ENCODE measurements around the gene GRIP2.

Gene GRIP2

GRCh38 chr3:14481646-14482036, 58.5 kb downstream of the GRIP2 start:
- DNase-seq = no peak

- DNase-seq = no peak
Measured at GRCh38 chr3:14481018-14481645, 59.0 kb downstream of the GRIP2 start.

- no peak for DNase-seq
Measured at GRCh38 chr3:14480207-14481017, 59.7 kb downstream of the GRIP2 start.

GRCh38 chr3:14479591-14479990, 60.6 kb downstream of the GRIP2 start:
- no peak for DNase-seq

GRCh38 chr3:14478956-14479550, 61.1 kb downstream of the GRIP2 start:
- DNase-seq = no peak

GRCh38 chr3:14477311-14477935, 62.7 kb downstream of the GRIP2 start:
- DNase-seq = no peak

GRCh38 chr3:14476583-14477265, 63.4 kb downstream of the GRIP2 start:
- DNase-seq = no peak

- DNase-seq = no peak
Measured at GRCh38 chr3:14475621-14476020, 64.5 kb downstream of the GRIP2 start.

- no peak for DNase-seq
Measured at GRCh38 chr3:14474363-14475081, 65.6 kb downstream of the GRIP2 start.

- no peak for DNase-seq
Measured at GRCh38 chr3:14473411-14473891, 66.7 kb downstream of the GRIP2 start.

- peak; percentile 71 for DNase-seq
Measured at GRCh38 chr3:14472471-14473351, 67.4 kb downstream of the GRIP2 start.

- no peak for DNase-seq
Measured at GRCh38 chr3:14471690-14472089, 68.5 kb downstream of the GRIP2 start.

GRCh38 chr3:14471016-14471415, 69.1 kb downstream of the GRIP2 start:
- no peak for DNase-seq

- DNase-seq = no peak
Measured at GRCh38 chr3:14470461-14470860, 69.7 kb downstream of the GRIP2 start.

GRCh38 chr3:14468621-14468981, 71.5 kb downstream of the GRIP2 start:
- DNase-seq = no peak

GRCh38 chr3:14467814-14468620, 72.1 kb downstream of the GRIP2 start:
- peak; percentile 34 for DNase-seq

GRCh38 chr3:14466179-14466903, 73.8 kb downstream of the GRIP2 start:
- DNase-seq = no peak

GRCh38 chr3:14465425-14465824, 74.7 kb downstream of the GRIP2 start:
- no peak for DNase-seq

GRCh38 chr3:14464521-14464920, 75.6 kb downstream of the GRIP2 start:
- DNase-seq = no peak

GRCh38 chr3:14464141-14464465, 76.0 kb downstream of the GRIP2 start:
- no peak for DNase-seq
